ENCODE results near the gene MICAL3. TPM values are rescaled to one million over a fixed set of nuclear protein-coding genes. Genes with fewer than 3 reads are reported as not detected.

Gene MICAL3
- total and polyA plus RNA-seq, 9 of the 15 experiments (the other 6 are each of a cell fraction or from before 2014, with no cell fraction given): 0.53 to 32.1 (median 12.3) TPM

GRCh38 chr22:17814830-17815229 is 209.5 kb downstream of the MICAL3 start:
- Histone ChIP-seq H3K9me3 (replicated peaks; ENCODE audit: control insufficient read depth, insufficient read depth, low read depth, low read length) (no peaks in the 10 kb centered on the region), H3K79me2 (ENCODE audit: control insufficient read depth, insufficient read depth, low read length) (no peaks in the 10 kb centered on the region), H3K9ac (ENCODE audit: insufficient read depth in 1 of 2, low read depth in 2 of 2, low read length in 2 of 2) (no peak overlapping the region), H2AFZ (ENCODE audit: low read depth, low read length) (no peak overlapping the region), H3K36me3 (ENCODE audit: control insufficient read depth, insufficient read depth, low read length) (peaks cover 9% of the 10 kb centered on the region; the same call in 1 of the 3 replicates), H3K4me2 (ENCODE audit: insufficient read depth, low read length) (no peak overlapping the region), H3K27me3 (ENCODE audit: control insufficient read depth in 2 of 2, insufficient read depth in 2 of 2, low read length in 2 of 2) (no peaks in the 10 kb centered on the region), H3K4me3 (no peak overlapping the region), H3K27ac (ENCODE audit: extremely low read depth, low read depth, low read length) (no peak overlapping the region), H3K9me1 (ENCODE audit: control insufficient read depth, insufficient read depth, low read length) (no peaks in the 10 kb centered on the region), H3K4me1 (replicated peaks in 1 of 2; ENCODE audit: control insufficient read depth in 2 of 2, insufficient read depth in 2 of 2, low read length in 2 of 2) (peaks cover 0 to 12% of the 10 kb centered on the region in 2 experiments; a peak in 1 of 5 replicates), H4K20me1 (replicated peaks; ENCODE audit: control insufficient read depth, insufficient read depth, low read length) (0 out of 2 replicates have a peak, but pooled peaks cover 4% of the 10 kb centered on the region)
- ATAC-seq (no peak), FAIRE-seq (no peak), DNase-seq (ENCODE audit: extremely low read depth in 1 of 4, low spot score in 3 of 4) (no peak)
- no peak for TF ChIP-seq ZNF280A (IDR thresholded peaks at IDR 0.05; ENCODE audit: low read depth, partially characterized antibody)
- no peak for TF ChIP-seq MCM7 (IDR thresholded peaks at IDR 0.05)
- TF ChIP-seq SRSF3 (IDR thresholded peaks at IDR 0.05; ENCODE audit: insufficient read depth, low read length): no peak
- TF ChIP-seq POLR3A (IDR thresholded peaks at IDR 0.05; ENCODE audit: borderline replicate concordance, extremely low read depth, insufficient read depth, insufficient read length): no peak
- no peak for TF ChIP-seq STAG1 (CRISPR knock-in tag; IDR thresholded peaks at IDR 0.05; ENCODE audit: borderline replicate concordance)
- no peak for TF ChIP-seq ZNF277 (CRISPR knock-in tag; IDR thresholded peaks at IDR 0.05; ENCODE audit: borderline replicate concordance)
- in situ Hi-C loops (cut with MboI) (no loop called here), intact Hi-C loops (cut with micrococcal nuclease) (no loop called here)
- WGBS (ENCODE audit: insufficient coverage, low coverage, missing lambda C conversion rate): 92% methylated on average over 15 of the region's 20 CpGs
- BruUV-seq (replicated peaks): no TSS peak
- POLR2A ChIA-PET: no interaction called here
- CTCF ChIA-PET (ENCODE audit: low intra/inter-chr PET ratio): no interaction called here

Data from K562 (cell line).